NCI-H2196 (cell line): Measurements from ENCODE around the gene SP7.
"Not testable (repeated sequence)": the region's sequence is repeated elsewhere in the genome, so short reads cannot be mapped to it uniquely, and the experiment has no call there.

Source experiments
- DNase-seq: peaks from one replicate; lab custom pipeline; 2025; ENCODE audit not compliant: unreplicated experiment; lab: John Stamatoyannopoulos, UW

SP7 gene

DNA sequence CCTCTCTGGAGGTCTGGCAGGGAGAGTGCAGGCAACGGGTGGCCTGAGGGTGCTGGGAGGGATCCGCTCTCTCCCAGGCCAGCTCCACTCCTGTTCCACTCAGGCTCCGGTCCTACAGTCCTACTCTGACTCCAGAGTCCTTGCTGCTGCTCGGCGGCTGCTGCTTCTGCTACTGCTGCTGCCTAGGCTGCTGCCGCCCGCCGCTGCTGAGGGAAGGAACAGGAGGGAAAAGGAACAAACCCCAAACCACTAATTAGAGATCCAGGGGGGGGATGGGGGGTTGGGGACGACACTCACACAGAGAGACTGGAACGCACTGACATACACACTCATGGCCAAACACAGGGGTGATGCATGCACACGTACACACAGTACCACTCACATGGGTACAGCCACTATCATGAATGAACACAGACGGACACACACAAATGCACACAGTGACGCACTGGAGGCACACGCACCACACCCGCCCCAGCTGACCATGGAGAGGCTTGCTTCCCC lies at the start of gene SP7:
TSS of gene SP7 (minus strand) at position 174 of the 501 bp plus-strand sequence. CDS start 708 bp downstream, outside the sequence.
- DNase-seq = no peak

DNA sequence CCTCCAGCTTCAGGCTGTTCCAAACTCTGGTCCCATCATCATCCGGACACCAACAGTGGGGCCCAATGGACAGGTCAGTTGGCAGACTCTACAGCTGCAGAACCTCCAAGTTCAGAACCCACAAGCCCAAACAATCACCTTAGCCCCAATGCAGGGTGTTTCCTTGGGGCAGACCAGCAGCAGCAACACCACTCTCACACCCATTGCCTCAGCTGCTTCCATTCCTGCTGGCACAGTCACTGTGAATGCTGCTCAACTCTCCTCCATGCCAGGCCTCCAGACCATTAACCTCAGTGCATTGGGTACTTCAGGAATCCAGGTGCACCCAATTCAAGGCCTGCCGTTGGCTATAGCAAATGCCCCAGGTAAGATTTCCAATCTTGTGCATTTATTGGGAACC lies 47.1 kb upstream of the SP7 start:
- no peak for DNase-seq

DNA sequence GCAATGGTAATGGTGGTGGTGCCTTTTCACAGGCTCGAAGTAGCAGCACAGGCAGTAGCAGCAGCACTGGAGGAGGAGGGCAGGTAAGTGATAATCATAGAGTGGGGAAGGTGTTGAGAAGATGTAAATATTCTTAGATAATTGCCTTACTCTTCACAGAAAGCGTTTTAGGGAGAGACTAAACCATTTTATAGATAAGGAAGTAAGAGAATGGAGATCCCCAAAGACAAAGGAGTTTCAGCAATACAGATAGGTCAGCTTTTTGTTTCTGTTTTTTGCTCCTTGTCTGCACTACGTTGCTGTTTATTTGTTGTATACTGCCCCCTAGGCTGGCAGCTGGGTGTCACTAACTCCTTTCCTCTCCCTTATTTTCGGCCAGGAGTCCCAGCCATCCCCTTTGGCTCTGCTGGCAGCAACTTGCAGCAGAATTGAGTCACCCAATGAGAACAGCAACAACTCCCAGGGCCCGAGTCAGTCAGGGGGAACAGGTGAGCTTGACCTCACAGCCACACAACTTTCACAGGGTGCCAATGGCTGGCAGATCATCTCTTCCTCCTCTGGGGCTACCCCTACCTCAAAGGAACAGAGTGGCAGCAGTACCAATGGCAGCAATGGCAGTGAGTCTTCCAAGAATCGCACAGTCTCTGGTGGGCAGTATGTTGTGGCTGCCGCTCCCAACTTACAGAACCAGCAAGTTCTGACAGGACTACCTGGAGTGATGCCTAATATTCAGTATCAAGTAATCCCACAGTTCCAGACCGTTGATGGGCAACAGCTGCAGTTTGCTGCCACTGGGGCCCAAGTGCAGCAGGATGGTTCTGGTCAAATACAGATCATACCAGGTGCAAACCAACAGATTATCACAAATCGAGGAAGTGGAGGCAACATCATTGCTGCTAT lies 45.8 kb upstream of the SP7 start:
- DNase-seq = peak; percentile 18

DNA sequence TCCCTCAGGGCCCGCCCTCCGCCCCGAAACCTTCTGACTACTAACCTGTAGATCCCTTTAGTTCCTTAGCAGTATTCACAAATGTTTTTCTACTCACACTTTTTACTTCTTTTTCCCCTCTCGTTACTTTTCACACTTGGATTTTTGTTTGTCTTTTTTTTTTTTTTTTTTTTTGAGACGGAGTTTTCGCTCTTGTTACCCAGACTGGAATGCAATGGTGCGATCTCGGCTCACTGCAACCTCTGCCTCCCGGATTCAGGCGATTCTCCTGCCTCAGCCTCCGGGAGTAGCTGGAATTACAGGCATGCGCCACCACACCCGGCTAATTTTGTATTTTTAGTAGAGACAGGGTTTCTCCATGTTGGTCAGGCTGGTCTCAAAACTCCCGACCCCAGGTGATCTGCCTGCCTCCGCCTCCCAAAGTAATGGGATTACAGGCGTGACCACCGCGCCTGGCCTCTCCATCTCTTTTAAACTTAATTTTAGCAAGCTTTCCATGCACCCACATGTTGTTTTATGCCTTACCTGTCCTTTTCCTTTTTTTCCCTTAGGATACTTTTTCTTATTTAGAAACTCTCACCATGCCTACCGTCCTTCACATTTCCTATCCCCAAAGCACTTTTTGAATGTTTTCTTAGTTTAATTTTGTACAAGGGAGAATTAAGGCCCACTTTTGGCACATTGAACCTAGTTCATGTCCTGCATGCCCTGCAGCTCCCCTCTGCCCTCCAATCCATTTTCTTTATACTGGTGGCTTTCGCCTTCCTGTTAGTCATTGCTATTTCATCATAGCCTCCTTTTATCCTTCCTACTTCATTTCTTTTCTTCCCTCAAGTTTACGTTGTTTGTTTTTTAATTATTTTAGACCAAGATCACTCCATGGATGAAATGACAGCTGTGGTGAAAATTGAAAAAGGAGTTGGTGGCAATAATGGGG lies 44.9 kb upstream of the SP7 start:
- no peak for DNase-seq

DNA sequence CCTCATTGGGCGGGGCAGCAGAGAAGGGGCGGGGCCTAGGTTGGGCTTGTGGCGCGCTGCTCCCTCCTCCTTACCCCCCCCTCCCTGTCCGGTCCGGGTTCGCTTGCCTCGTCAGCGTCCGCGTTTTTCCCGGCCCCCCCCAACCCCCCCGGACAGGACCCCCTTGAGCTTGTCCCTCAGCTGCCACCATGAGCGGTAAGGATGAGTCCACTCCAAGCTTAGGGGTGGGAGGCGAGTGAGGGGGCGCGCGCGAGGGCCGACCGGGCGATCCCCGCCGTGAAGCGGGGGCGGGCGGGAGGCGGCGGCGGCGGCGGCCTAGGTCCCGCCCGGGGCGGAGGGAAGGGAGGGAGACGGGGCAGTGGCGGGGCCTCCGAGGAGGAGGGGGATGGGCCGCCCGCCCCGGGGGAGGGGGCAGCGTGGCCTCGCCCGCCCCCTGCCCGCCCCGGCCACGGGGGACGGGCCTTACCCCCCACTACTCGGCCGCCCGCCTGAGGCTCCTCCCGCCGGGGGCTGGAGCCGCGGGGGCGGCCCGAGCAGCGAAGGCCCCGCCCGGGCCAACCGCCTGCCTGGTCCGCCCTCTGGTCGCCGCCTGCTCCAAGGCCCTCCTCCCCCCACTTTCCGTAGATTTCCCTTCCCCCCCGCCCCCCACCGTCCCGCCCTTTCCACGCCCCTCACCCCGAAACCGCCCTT lies 44.1 kb upstream of the SP7 start, which contains the start of gene SP1:
TSS of gene SP1 (plus strand) at position 73 of the 690 bp plus-strand sequence. CDS start at position 189, 116 bp downstream.
- DNase-seq = peak; percentile 93

DNA sequence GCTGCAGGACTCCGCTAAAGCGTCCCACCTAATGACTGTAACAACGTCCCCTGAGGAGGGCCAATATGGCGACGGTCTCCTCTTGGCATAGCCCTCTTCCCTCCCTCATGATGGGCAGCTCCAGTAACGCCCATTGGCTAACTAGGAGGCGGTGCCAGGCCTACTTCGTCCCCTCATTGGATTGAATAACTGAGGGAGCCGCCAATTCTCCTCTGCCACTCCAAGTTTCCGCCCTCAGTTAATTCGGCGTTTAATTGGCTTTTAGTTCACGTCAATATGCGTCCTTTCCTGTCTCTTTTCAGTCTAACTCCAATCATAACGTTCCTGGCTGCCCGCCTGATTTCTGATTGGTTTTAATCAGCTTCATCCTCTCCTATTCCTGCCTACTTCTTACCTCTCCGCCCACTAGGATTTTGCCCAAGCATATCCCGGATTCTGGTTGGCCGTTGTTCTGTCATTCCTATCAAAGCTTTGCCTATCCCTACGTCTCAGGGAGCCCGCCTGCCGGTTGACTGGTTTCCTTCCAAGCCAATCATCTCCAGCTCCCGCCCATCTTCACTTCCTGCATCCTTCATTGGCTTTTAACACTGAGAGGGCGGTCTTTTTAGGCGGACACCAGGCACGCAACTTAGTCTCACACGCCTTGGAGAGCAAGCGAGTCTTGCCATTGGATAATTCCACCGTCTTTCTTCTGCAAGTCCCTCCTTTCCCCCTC lies 43.4 kb upstream of the SP7 start:
- DNase-seq = peak; percentile 99

DNA sequence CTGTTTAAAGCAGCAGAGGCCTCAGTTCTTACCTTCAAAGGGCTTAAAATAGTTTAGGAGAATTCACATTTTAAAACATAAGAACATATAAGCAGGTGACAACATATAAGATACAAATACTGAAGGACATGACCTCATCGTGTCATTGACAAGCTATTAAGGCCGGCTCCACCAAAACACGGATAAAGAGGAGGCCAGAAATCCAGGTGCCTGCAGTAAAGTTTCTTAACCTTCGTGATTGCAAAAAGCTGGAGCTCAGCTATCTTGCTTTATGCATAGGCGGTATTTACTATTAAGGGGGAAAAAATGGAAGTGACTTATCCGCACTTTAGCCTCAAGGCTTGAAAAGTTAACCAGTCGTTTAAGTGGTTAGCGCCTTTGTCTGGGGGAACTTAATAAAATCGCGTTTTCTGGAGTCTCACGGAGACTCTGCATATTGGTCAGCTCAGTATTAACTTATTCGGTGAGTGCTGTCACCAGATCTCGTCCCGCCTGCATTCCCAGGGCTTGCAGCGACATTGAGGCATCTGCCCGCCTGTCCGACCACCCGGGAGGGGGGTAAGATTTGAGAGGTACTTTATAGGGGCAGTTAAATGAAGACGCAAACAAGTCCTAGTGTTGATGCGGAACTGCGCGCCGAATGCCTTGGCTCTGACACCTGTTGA lies 42.7 kb upstream of the SP7 start:
- peak; percentile 46 for DNase-seq

DNA sequence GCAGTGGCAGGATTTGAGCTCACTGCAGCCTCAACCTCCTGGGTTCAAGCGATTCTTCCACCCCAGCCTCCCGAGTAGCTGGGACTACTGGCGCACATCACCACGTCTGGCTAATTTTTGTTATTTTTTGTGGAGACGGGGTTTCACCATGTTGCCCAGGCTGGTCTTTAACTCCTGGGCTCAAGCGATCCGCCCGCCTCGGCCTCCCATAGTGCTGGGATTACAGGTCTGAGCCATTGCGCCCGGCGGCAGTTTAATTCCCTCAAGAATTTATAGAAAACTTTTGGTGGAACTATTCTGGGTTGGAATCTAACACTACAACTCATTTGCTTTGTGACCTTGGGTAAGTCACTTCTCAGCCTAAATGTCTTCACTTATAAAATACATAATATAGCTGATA lies 42.1 kb upstream of the SP7 start:
- DNase-seq = no peak

DNA sequence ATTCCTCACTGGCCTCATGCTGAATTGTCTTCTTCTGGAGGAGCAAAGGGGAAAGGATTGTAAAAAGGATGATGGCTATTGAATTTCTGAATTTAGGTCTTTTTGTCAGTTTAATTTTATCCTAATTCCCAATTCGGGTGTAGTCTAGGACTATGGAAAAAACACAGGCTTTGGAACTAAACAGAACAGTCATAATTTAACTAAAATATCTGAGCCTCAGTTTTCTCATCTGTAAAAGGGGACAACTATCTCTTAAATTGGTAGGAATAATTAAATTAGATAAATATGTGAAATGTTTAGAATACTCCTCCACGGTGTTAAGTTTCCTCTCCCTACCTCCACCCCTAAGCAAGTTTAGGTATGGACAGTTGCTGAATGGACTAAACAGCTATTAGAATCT lies 40.6 kb upstream of the SP7 start:
- no peak for DNase-seq

DNA sequence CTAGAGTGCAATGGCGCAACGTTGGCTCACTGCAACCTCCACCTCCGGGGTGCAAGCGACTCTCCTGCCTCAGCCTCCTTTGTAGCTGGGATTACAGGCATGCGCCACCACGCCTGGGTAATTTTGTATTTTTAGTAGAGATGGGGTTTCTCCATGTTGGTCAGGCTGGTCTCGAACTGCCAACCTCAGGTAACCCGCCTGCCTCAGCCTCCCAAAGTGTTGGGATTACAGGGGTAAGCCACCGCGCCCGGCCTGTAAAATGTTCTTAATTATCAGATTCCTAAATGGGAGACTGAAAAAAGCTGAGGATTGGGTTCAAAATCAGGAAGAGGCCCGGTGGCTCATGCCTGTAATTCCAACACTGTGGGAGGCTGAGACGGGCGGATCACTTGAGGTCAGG lies 38.1 kb upstream of the SP7 start:
- not testable (repeated sequence) for DNase-seq

DNA sequence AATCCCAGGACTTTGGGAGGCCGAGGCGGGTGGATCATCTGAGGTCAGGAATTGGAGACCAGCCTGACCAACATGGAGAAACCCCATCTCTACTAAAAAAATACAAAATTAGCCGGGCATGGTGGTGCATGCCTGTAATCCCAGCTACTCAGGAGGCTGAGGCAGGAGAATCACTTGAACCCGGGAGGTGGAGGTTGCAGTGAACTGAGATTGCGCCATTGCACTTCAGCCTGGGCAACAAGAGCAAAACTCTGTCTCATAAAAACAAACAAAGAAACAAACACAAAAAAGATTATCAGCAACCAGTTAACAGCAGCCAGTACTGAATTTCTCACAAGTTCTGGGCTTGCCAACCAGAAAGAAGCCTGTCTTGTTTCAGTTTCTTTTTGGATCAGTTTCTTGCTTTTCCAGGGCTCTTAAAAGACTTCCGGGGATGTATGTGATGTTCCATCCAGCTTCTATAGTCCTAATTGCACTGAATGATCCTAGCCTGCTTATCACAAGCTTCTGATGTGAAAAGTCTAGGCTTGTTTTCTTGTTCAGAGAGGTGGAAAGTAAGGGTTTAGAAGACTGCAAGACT lies 37.5 kb upstream of the SP7 start:
- DNase-seq = not testable (repeated sequence)

DNA sequence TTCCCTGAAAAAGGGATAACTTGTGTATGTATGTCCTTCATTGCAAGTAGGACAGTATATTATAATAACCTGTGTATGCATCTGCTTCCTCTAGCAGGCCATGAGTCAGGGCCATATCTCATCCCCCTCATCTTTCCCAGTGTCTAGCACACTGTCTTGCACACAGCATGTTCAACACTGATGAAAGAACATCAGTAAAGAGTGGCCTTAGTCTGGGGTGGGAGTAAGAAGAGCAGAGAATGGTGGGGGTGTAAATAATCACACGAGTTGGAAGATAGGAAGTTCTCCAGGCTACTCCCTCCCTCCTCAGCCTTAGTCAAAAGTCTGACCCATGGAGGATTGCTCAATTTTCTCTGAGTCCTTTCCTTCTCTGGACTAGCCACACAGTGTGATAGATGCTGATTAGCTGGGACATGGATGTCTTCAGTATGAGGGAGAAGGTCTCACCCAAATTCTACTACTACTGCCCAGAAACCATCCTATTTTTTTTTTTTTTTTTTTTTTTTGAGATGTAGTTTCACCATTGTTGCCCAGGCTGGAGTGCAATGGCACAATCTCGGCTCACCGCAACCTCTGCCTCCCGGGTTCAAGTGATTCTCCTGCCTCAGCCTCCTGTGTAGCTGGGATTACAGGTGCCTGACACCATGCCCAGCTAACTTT lies 29.2 kb upstream of the SP7 start:
- no peak for DNase-seq

DNA sequence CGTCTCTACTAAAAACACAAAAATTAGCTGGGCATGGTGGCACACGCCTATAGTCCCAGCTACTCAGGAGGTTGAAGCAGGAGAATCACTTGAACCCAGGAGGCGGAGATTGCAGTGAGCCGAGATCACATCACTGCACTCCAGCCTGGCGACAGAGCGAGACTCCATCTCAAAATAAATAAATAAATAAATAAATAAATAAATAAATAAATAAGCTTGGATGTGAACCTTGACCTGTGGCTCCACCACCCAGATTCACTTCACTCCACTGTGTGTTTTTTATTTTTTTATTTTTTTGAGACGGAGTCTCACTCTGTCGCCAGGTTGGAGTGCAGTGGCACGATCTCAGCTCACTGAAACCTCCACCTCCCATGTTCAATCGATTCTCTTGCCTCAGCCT lies 25.5 kb upstream of the SP7 start:
- not testable (repeated sequence) for DNase-seq

DNA sequence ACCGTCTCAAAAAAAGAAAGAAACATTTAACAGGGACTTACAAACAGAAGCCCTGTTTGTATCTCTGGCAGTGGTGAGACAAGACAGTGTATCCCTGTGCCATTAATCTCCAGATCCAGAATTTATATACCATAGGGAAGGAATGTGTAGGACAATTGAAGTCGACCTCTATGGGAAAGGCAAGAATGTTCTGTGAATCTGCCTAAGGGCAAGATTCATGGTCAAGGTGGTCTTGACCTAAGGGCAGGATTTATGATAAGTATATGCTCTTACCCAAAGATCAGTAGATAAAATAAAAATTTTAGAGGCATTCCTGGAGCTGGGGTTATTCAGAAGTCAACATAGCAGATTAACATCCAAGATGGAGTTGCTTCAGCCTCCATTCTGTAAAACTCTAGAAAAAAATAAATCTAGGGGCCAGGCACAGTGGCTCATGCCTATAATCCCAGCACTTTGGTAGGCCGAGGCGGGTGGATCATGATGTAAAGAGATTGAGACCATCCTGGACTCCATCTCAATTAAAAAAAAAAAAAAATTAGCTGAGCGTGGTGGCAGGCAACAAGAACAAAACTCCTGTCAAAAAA lies 22.8 kb upstream of the SP7 start:
- no peak for DNase-seq

DNA sequence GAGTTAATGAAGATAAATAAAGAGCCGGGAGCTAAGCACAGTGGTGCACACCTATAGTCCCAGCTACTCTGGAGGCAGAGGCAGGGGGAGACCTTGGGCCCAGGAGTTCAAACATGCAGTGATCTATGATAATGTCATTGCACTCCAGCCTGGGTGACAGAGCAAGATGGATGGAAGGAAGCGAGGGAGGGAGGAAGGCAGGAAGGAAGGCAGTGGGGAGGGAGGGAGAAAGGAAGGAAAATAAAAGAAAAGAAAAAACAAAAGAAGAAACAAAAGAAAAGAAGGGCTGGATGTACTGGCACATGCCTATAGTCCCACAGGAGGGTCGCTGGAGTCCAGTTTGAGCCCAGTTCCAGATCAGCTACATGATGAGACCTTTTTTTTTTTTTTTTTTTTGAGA lies 19.0 kb upstream of the SP7 start:
- DNase-seq = no peak

DNA sequence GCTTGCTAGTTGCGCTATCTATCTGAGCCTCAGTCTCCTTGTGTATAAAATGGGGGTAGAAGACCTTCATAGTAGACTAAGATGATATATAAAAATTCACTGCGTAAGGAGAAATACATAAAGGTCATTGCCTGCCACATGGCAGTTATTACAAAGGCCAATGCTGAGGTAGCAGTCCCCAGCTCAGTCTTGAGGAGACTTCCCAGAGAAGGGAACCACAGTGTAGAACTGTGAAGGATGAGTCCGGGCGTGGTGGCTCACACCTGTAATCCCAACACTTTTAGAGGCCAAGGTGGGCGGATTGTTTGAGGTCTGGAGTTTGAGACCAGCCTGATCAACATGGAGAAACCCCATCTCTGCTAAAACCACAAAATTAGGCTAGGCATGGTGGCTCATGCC lies 17.1 kb upstream of the SP7 start:
- no peak for DNase-seq

DNA sequence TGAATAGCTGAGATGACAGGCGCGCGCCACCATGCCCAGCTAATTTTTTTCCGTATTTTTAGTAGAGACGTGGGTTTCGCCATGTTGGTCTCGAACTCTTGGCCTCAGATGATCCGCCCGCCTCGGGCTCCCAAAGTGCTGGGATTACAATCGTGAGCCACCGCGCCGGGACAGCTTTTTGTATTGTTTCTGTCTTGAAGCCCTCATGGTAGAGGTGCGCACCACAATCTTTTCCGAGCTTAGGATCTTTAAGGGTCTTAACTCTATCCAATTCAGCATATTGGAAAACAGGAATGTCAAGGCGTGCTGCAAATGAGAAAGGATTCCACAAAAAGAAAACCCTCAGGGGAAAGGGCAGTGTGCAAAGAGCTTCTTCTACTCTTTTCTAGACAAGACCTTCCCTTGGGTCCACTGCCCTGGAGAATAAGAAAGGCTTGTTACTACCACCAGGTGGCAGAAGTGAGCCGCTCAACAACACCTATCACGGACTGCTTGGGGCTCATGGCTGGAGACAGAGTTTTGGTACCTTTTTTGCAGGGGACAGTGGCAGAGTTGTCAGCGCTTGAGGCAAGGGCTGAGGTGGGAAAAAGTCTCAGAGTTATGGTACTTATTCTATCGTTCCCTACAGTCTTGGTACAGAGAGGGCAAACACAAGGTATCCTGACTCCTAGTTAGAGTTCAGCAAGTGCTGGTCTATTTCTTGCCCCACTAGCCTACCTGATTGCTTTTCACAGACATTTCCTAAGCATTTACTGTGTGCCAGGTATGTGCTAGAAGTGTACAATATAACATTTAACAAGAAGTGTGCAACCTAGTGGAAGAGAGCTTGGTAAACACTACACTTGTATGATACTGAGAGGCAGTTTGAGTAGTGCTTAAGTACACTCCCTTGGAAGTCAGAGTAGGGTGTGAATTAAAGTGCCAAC lies 16.4 kb upstream of the SP7 start:
- DNase-seq = peak; percentile 81
